OCI-LY1 (cell line): Measurements from ENCODE around the gene EEFSEC.
"Not testable (repeated sequence)": the region's sequence is repeated elsewhere in the genome, so short reads cannot be mapped to it uniquely, and the experiment has no call there.

Experiments used
- H2AFZ ChIP-seq: fragments of 200-600 bp; sonication (generic), shearing (Covaris generic); 2 replicates; pipeline ENCODE4 v1.6.0; 2014; ENCODE audit warnings: antibody characterized with exemption, mild to moderate bottlenecking, low read length
- H3F3A ChIP-seq: fragments of 200-600 bp; sonication (generic), shearing (Covaris generic); 2 replicates; pipeline ENCODE4 v1.6.0; 2014; ENCODE audit warnings: mild to moderate bottlenecking, antibody characterized with exemption, low read length, moderate library complexity; ENCODE audit not compliant: insufficient read depth
- H3K27ac ChIP-seq: fragments of 200-600 bp; sonication (generic); 2 replicates; pipeline ENCODE4 v1.5.1; 2014; ENCODE audit warnings: low read length, mixed run types, mild to moderate bottlenecking, low read depth; ENCODE audit not compliant: poor library complexity, severe bottlenecking
- H3K27me3 ChIP-seq: fragments of 200-600 bp; sonication (generic); 2 replicates; pipeline ENCODE4 v1.6.0; 2014; ENCODE audit warnings: antibody characterized with exemption, mild to moderate bottlenecking, low read length, moderate library complexity; ENCODE audit not compliant: insufficient read depth
- H3K36me3 ChIP-seq: fragments of 200-600 bp; sonication (generic); 2 replicates; pipeline ENCODE4 v1.6.1; 2014; ENCODE audit warnings: mild to moderate bottlenecking, antibody characterized with exemption, low read length, moderate library complexity, mixed read lengths; ENCODE audit not compliant: insufficient read depth
- H3K4me1 ChIP-seq: fragments of 200-600 bp; sonication (generic); 2 replicates; pipeline ENCODE4 v1.5.1; 2014; ENCODE audit warnings: mild to moderate bottlenecking, low read length, moderate library complexity; ENCODE audit not compliant: insufficient read depth, severe bottlenecking
- H3K4me2 ChIP-seq: fragments of 200-600 bp; sonication (generic), shearing (Covaris generic); 2 replicates; pipeline ENCODE4 v1.6.1; 2014; ENCODE audit warnings: low read length
- H3K4me3 ChIP-seq: fragments of 200-600 bp; sonication (generic); 2 replicates; pipeline ENCODE4 v1.5.1; 2014; ENCODE audit warnings: low read length, low read depth, mild to moderate bottlenecking, mixed read lengths; ENCODE audit not compliant: poor library complexity, severe bottlenecking
- H3K79me2 ChIP-seq: fragments of 200-600 bp; shearing (Covaris generic); 2 replicates; pipeline ENCODE4 v1.6.1; 2016; ENCODE audit warnings: mixed run types, low read length, mixed read lengths; ENCODE audit not compliant: insufficient read depth
- H3K9ac ChIP-seq: fragments of 200-600 bp; sonication (generic), shearing (Covaris generic); 2 replicates; pipeline ENCODE4 v1.6.1; 2014; ENCODE audit warnings: mild to moderate bottlenecking, low read length, mixed read lengths
- H3K9me2 ChIP-seq: fragments of 200-600 bp; sonication (generic), shearing (Covaris generic); 2 replicates; pipeline ENCODE4 v1.6.1; 2014; ENCODE audit warnings: low read depth, mild to moderate bottlenecking, low read length, mixed read lengths
- H3K9me3 ChIP-seq: fragments of 200-600 bp; shearing (Covaris generic); 2 replicates; pipeline ENCODE4 v1.6.1; 2014; ENCODE audit warnings: low read length, mixed read lengths
- H4K20me1 ChIP-seq: fragments of 200-600 bp; sonication (generic), shearing (Covaris generic); 2 replicates; pipeline ENCODE4 v1.6.0; 2016; ENCODE audit warnings: mild to moderate bottlenecking, low read length; ENCODE audit not compliant: insufficient read depth
- CTCF ChIP-seq: fragments of 200-600 bp; sonication (generic), shearing (Covaris generic); IDR thresholded peaks from 2 replicates; pipeline ENCODE4 v1.5.1; 2017; ENCODE audit warnings: mild to moderate bottlenecking, antibody characterized with exemption, low read length, moderate library complexity, mixed read lengths
- EZH2 ChIP-seq: fragments of 200-600 bp; sonication (generic), shearing (Covaris generic); IDR thresholded peaks from 2 replicates; pipeline ENCODE4 v1.8.0; 2017; ENCODE audit warnings: borderline replicate concordance, mixed run types, mild to moderate bottlenecking, antibody characterized with exemption, low read length, moderate library complexity, mixed read lengths

EEFSEC gene

GRCh38 chr3:128152419-128153155 lies 694 bp upstream of the EEFSEC start:
- no peaks in the 10 kb centered on the region for H3K79me2 ChIP-seq

GRCh38 chr3:128154354-128154753 lies 1.1 kb downstream of the EEFSEC start:
- H3F3A ChIP-seq, H3K27ac ChIP-seq, H4K20me1 ChIP-seq, H2AFZ ChIP-seq, H3K9me3 ChIP-seq, H3K9me2 ChIP-seq, H3K4me1 ChIP-seq, H3K27me3 ChIP-seq, H3K79me2 ChIP-seq: not testable (repeated sequence)
- H3K9ac ChIP-seq: peak overlapping the region; percentile 72
- peak overlapping the region; percentile 95 for H3K4me2 ChIP-seq
- H3K36me3 ChIP-seq: peaks cover 28% of the 10 kb centered on the region
- peak overlapping the region; percentile 71 for H3K4me3 ChIP-seq

More at GRCh38 chr3:128152419-128153155, 694 bp upstream of the EEFSEC start:
- Histone ChIP-seq H4K20me1 (no peaks in the 10 kb centered on the region), H3K4me1 (peaks cover 10% of the 10 kb centered on the region), H3F3A (0 out of 2 replicates have a peak, but pooled peaks cover 5% of the 10 kb centered on the region), H3K4me3 (peak overlapping the region; percentile 71), H3K4me2 (peak overlapping the region; percentile 61), H3K27me3 (0 out of 2 replicates have a peak, but pooled peaks cover 3% of the 10 kb centered on the region), H3K9me2 (no peaks in the 10 kb centered on the region), H3K27ac (peak overlapping the region; percentile 40), H3K36me3 (peaks cover 23% of the 10 kb centered on the region), H2AFZ (0 out of 2 replicates have a peak overlapping the region, but pooled peaks have one; percentile 45), H3K9me3 (no peaks in the 10 kb centered on the region), H3K9ac (peak overlapping the region; percentile 72; the same call in 1 of the 2 replicates)
- no peak for TF ChIP-seq EZH2
- TF ChIP-seq CTCF: no peak

- H3F3A ChIP-seq: 0 out of 2 replicates have a peak, but pooled peaks cover 5% of the 10 kb centered on the region
- H3K9me2 ChIP-seq: no peaks in the 10 kb centered on the region
- H3K9ac ChIP-seq: no peak overlapping the region
- peaks cover 10% of the 10 kb centered on the region for H3K4me1 ChIP-seq
- peaks cover 28% of the 10 kb centered on the region for H3K36me3 ChIP-seq
- H4K20me1 ChIP-seq: no peaks in the 10 kb centered on the region
- no peak overlapping the region for H3K4me2 ChIP-seq
- H2AFZ ChIP-seq: no peak overlapping the region
- no peak for TF ChIP-seq EZH2
- no peak for TF ChIP-seq CTCF
- no peak overlapping the region for H3K27ac ChIP-seq
- no peaks in the 10 kb centered on the region for H3K9me3 ChIP-seq
- no peaks in the 10 kb centered on the region for H3K79me2 ChIP-seq
- no peak overlapping the region for H3K4me3 ChIP-seq
- H3K27me3 ChIP-seq: no peaks in the 10 kb centered on the region
Observed at GRCh38 chr3:128155616-128156360, 2.5 kb downstream of the EEFSEC start.
